MM.1S (cell line): Measurements from ENCODE around the gene LINGO4.

Experiments used
- DNase-seq: peaks from one replicate; pipeline ENCODE4 v3.0.0-alpha.2; 2015
- H2AFZ ChIP-seq: fragments of 300-600 bp; sonication (generic); 2 replicates; pipeline ENCODE4 v1.6.0; 2016; ENCODE audit warnings: antibody characterized with exemption, low read length
- H3F3A ChIP-seq: fragments of 300-600 bp; sonication (generic); 2 replicates; pipeline ENCODE4 v1.6.1; 2016; ENCODE audit warnings: mild to moderate bottlenecking, antibody characterized with exemption, low read length, moderate library complexity, mixed read lengths; ENCODE audit not compliant: insufficient read depth
- H3K27ac ChIP-seq: fragments of 300-600 bp; sonication (generic); 2 replicates; pipeline ENCODE4 v1.5.1; 2016; ENCODE audit warnings: mild to moderate bottlenecking, low read length
- H3K27me3 ChIP-seq: fragments of 300-600 bp; sonication (generic); replicated peaks from 2 replicates; pipeline ENCODE4 v1.6.0; 2016; ENCODE audit warnings: low read length; ENCODE audit not compliant: insufficient read depth
- H3K36me3 ChIP-seq: fragments of 300-600 bp; sonication (generic); replicated peaks from 2 replicates; pipeline ENCODE4 v1.6.1; 2016; ENCODE audit warnings: mild to moderate bottlenecking, low read length, mixed read lengths; ENCODE audit not compliant: insufficient read depth
- H3K4me1 ChIP-seq: fragments of 300-600 bp; sonication (generic); 2 replicates; pipeline ENCODE4 v1.6.1; 2016; ENCODE audit warnings: low read length, mixed read lengths
- H3K4me2 ChIP-seq: fragments of 300-600 bp; sonication (generic); 2 replicates; pipeline ENCODE4 v1.6.0; 2016; ENCODE audit warnings: low read depth, low read length
- H3K4me3 ChIP-seq: fragments of 300-600 bp; sonication (generic); 2 replicates; pipeline ENCODE4 v1.5.1; 2016; ENCODE audit warnings: low read length, mixed read lengths
- H3K79me2 ChIP-seq: fragments of 300-600 bp; sonication (generic); 2 replicates; pipeline ENCODE4 v1.6.1; 2016; ENCODE audit warnings: mixed run types, low read length, mixed read lengths
- H3K9ac ChIP-seq: fragments of 300-600 bp; sonication (generic); 2 replicates; pipeline ENCODE4 v1.6.1; 2016; ENCODE audit warnings: low read length, mixed read lengths
- H3K9me2 ChIP-seq: fragments of 300-600 bp; sonication (generic); replicated peaks from 2 replicates; pipeline ENCODE4 v1.6.1; 2016; ENCODE audit warnings: mild to moderate bottlenecking, low read length, mixed read lengths; ENCODE audit not compliant: insufficient read depth
- H3K9me3 ChIP-seq: fragments of 300-600 bp; sonication (generic); replicated peaks from 2 replicates; pipeline ENCODE4 v1.6.1; 2016; ENCODE audit warnings: mild to moderate bottlenecking, low read length, mixed read lengths; ENCODE audit not compliant: insufficient read depth
- H4K20me1 ChIP-seq: fragments of 300-600 bp; sonication (generic); 2 replicates; pipeline ENCODE4 v1.6.1; 2016; ENCODE audit warnings: mild to moderate bottlenecking, low read length, moderate library complexity, mixed read lengths; ENCODE audit not compliant: insufficient read depth
- CTCF ChIP-seq: fragments of 300-600 bp; sonication (generic); IDR thresholded peaks from 2 replicates; pipeline ENCODE4 v1.5.1; 2016; ENCODE audit warnings: antibody characterized with exemption, low read length, mixed read lengths
- EZH2 ChIP-seq: fragments of 300-600 bp; sonication (generic); optimal IDR thresholded peaks from 2 replicates; pipeline ENCODE3; 2017; ENCODE audit warnings: low read depth, mild to moderate bottlenecking, antibody characterized with exemption, low read length, mixed read lengths
- EZH2phosphoT487 ChIP-seq: fragments of 300-600 bp; sonication (generic); IDR thresholded peaks from 2 replicates; pipeline ENCODE4 v1.6.1; 2018; ENCODE audit warnings: antibody characterized with exemption, low read length

The LINGO4 gene

DNA sequence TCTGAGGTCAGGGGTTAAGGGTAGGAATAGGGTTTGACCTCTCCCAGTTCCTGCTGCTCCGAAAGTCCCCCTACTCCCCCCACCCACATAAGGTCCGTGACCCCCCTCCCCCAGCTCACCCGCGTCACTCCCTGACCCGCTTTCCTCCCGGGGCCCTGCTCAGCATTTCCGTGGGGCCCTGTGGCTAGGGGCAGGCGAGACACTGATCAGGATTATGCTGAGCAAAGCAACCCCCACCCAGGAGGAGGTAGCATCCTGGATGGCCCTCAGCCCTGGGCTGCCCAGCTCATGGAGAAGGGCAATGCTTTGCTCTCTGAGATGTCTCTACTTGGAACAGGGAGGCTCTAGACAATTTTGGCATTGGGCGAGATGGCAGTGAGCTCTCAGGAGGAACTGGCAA is 22.6 kb upstream of the LINGO4 start:
- Histone ChIP-seq H4K20me1 (no peaks in the 10 kb centered on the region), H2AFZ (no peak overlapping the region), H3K4me3 (no peak overlapping the region), H3K9me3 (no peaks in the 10 kb centered on the region), H3K9ac (no peak overlapping the region), H3K36me3 (no peaks in the 10 kb centered on the region), H3K79me2 (no peaks in the 10 kb centered on the region), H3K4me1 (peaks cover 24% of the 10 kb centered on the region), H3K4me2 (no peak overlapping the region), H3K27ac (no peak overlapping the region), H3K27me3 (no peaks in the 10 kb centered on the region), H3K9me2 (no peaks in the 10 kb centered on the region), H3F3A (no peaks in the 10 kb centered on the region)
- TF ChIP-seq EZH2phosphoT487 (no peak), CTCF (no peak), EZH2 (no peak)
- no peak for DNase-seq

GRCh38 chr1:151825751-151826660 is 20.8 kb upstream of the LINGO4 start:
- no peak for TF ChIP-seq EZH2
- no peak for TF ChIP-seq CTCF
- no peak for TF ChIP-seq EZH2phosphoT487
- Histone ChIP-seq H3K79me2 (no peaks in the 10 kb centered on the region), H3F3A (no peaks in the 10 kb centered on the region), H3K4me3 (no peak overlapping the region), H3K27me3 (no peaks in the 10 kb centered on the region), H3K4me2 (no peak overlapping the region), H3K36me3 (no peaks in the 10 kb centered on the region), H3K9ac (no peak overlapping the region), H3K9me3 (no peaks in the 10 kb centered on the region), H3K9me2 (no peaks in the 10 kb centered on the region), H3K4me1 (peaks cover 21% of the 10 kb centered on the region), H4K20me1 (no peaks in the 10 kb centered on the region), H3K27ac (no peak overlapping the region), H2AFZ (no peak overlapping the region)
- no peak for DNase-seq

DNA sequence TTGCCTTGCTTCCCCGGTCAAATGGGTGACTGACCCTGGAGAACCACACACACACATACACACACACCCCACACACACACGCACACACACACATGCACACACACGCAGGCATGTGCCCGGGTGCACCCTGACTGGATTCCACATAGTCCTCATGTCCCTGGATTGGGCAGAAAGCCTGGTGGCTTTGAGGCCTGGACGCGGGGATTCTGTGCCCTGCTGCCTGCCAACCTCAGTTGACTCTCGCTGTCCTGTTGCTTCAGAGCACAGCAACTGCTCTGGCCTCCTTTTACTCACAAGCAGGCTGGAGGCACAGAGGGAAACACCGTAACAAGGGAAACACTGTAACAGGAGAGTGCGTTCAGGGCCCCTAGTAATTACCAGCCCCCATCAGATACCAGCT is 20.0 kb upstream of the LINGO4 start:
- Histone ChIP-seq H3K79me2 (no peaks in the 10 kb centered on the region), H2AFZ (no peak overlapping the region), H3K27me3 (no peaks in the 10 kb centered on the region), H3K4me2 (no peak overlapping the region), H4K20me1 (no peaks in the 10 kb centered on the region), H3K9me3 (no peaks in the 10 kb centered on the region), H3K9ac (no peak overlapping the region), H3K36me3 (no peaks in the 10 kb centered on the region), H3K27ac (no peak overlapping the region), H3F3A (no peaks in the 10 kb centered on the region), H3K4me3 (no peak overlapping the region), H3K4me1 (peaks cover 22% of the 10 kb centered on the region), H3K9me2 (no peaks in the 10 kb centered on the region)
- no peak for DNase-seq
- no peak for TF ChIP-seq CTCF
- TF ChIP-seq EZH2 = no peak
- TF ChIP-seq EZH2phosphoT487 = no peak
